HepG2 (cell line): ENCODE measurements around the gene TUBE1. TPM values are rescaled to one million over a fixed set of nuclear protein-coding genes. Genes with fewer than 3 reads are reported as not detected.

Source experiments
- ATAC-seq: fragments of 200-7000 bp; cut with Tn5 transposase; 3 replicates; pipeline ENCODE4 v1.9.1; 2020; ENCODE audit warnings: mild to moderate bottlenecking, moderate library complexity
- BruUV-seq: library from RNA; stranded (reverse); fragments of 400-500 nt; replicated peaks from 2 replicates; lab custom pipeline; 2021; lab: Mats Ljungman, UMichigan
- CTCF ChIA-PET: fragments of 300-600 bp; formaldehyde crosslinking; extraction: SDS; loops from one replicate; lab custom pipeline; 2021; ENCODE audit warnings: low total read pairs, inconsistent platforms, low intra/inter-chr PET ratio; lab: Yijun Ruan, JAX
- POLR2A ChIA-PET: fragments of 350-600 bp; sonication (Branson Sonifier 250); formaldehyde crosslinking; loops from one replicate; lab custom pipeline; 2020; ENCODE audit warnings: antibody characterized with exemption, inconsistent platforms; lab: Yijun Ruan, JAX
- DNase-seq: peaks from one replicate; pipeline ENCODE4 v3.0.0-alpha.2; 2015; ENCODE audit warnings: low spot score
- FAIRE-seq: peaks from 3 replicates; lab custom pipeline; 2011; peaks lifted over from hg19 to GRCh38; lab: Jason Lieb, UNC
- H2AFZ ChIP-seq: one replicate; pipeline ENCODE4 v1.6.1; 2011; ENCODE audit warnings: low read length, inconsistent platforms
- H3K27ac ChIP-seq: fragments of 300-600 bp; 3 replicates; pipeline ENCODE4 v1.8.0; 2011; ENCODE audit warnings: mixed run types, mild to moderate bottlenecking, mixed read lengths, low read length, inconsistent platforms; ENCODE audit not compliant: insufficient read depth; ENCODE audit errors: extremely low read length
- H3K27me3 ChIP-seq, 2 experiments: fragments of 200-600 bp in 1 of 2; 2 replicates in 1 of 2; 3 replicates in 1 of 2; pipeline versions ENCODE4 v1.6.0 to v1.8.0; 2011; ENCODE audit warnings: low read length in 2 of 2, mild to moderate bottlenecking in 2 of 2, moderate library complexity in 2 of 2, inconsistent platforms in 1 of 2; ENCODE audit not compliant: insufficient read depth in 2 of 2, control insufficient read depth in 1 of 2
- H3K36me3 ChIP-seq, 2 experiments: fragments of 200-600 bp in 1 of 2; replicated peaks in 1 of 2; 2 replicates in 1 of 2; 3 replicates in 1 of 2; pipeline versions ENCODE4 v1.5.1 to v1.8.0; 2011; ENCODE audit warnings: low read length in 2 of 2, inconsistent platforms in 1 of 2; ENCODE audit not compliant: insufficient read depth in 2 of 2, control insufficient read depth in 1 of 2
- H3K4me1 ChIP-seq: 2 replicates; pipeline ENCODE4 v1.5.1; 2012; ENCODE audit warnings: low read length, inconsistent platforms; ENCODE audit not compliant: insufficient read depth
- H3K4me2 ChIP-seq: 2 replicates; pipeline ENCODE4 v1.6.0; 2011; ENCODE audit warnings: low read depth, low read length, inconsistent platforms
- H3K4me3 ChIP-seq, 3 experiments: fragments of 200-600 bp in 1 of 3; sonication (generic), shearing (Covaris generic) in 1 of 3; replicated peaks in 1 of 3; 2 replicates each; pipeline ENCODE4 v1.5.1; 2011 to 2016; ENCODE audit warnings: low read length in 3 of 3, inconsistent platforms in 2 of 3, low read depth in 2 of 3, mild to moderate bottlenecking in 2 of 3, control low read depth in 1 of 3, mixed read lengths in 1 of 3; ENCODE audit not compliant: insufficient read depth in 1 of 3
- H3K79me2 ChIP-seq: one replicate; pipeline ENCODE4 v1.6.1; 2011; ENCODE audit warnings: low read length, inconsistent platforms; ENCODE audit not compliant: insufficient read depth
- H3K9ac ChIP-seq: 2 replicates; pipeline ENCODE4 v1.6.0; 2011; ENCODE audit warnings: mild to moderate bottlenecking, low read depth, low read length, inconsistent platforms; ENCODE audit not compliant: insufficient read depth
- H3K9me3 ChIP-seq: 2 replicates; pipeline ENCODE4 v1.5.1; 2012; ENCODE audit warnings: mild to moderate bottlenecking, low read length
- H4K20me1 ChIP-seq: 2 replicates; pipeline ENCODE4 v1.6.0; 2011; ENCODE audit warnings: inconsistent platforms, mild to moderate bottlenecking, low read length, moderate library complexity; ENCODE audit not compliant: insufficient read depth
- BCL6 ChIP-seq: IDR thresholded peaks from 2 replicates; pipeline ENCODE4 v1.6.1; 2016; ENCODE audit warnings: missing genetic modification reagents, missing compliant biosample characterization
- BCLAF1 ChIP-seq: fragments of 450-650 bp; IDR thresholded peaks from 2 replicates; pipeline ENCODE4 v1.6.1; 2017; ENCODE audit warnings: mild to moderate bottlenecking
- EP300 ChIP-seq, 3 experiments: sonication (generic) in 1 of 3; formaldehyde crosslinking in 1 of 3; IDR thresholded peaks; 2 replicates each; pipeline versions ENCODE4 v1.5.1 to v1.6.1; 2011 to 2020; ENCODE audit warnings: low read depth in 2 of 3, low read length in 2 of 3, borderline replicate concordance in 1 of 3, improper control_type of control experiment in 1 of 3, mild to moderate bottlenecking in 1 of 3, missing genetic modification reagents in 1 of 3, moderate library complexity in 1 of 3
- HDAC1 ChIP-seq: sonication (generic); formaldehyde crosslinking; IDR thresholded peaks from 2 replicates; pipeline ENCODE4 v1.5.1; 2020; ENCODE audit warnings: mild to moderate bottlenecking, missing genetic modification reagents
- IKZF1 ChIP-seq: fragments of 450-650 bp; IDR thresholded peaks from 2 replicates; pipeline ENCODE4 v1.7.1; 2016
- KDM5B ChIP-seq: sonication (generic); formaldehyde crosslinking; IDR thresholded peaks from 2 replicates; pipeline ENCODE4 v1.4.0; 2020; ENCODE audit warnings: missing genetic modification reagents, mild to moderate bottlenecking, borderline replicate concordance
- RXRB ChIP-seq: IDR thresholded peaks from 2 replicates; pipeline ENCODE4 v1.6.1; 2016; ENCODE audit warnings: borderline replicate concordance, missing genetic modification reagents, missing compliant biosample characterization
- SKI ChIP-seq: fragments of 450-650 bp; IDR thresholded peaks from one replicate; pipeline ENCODE4 v1.6.1; 2018; ENCODE audit warnings: mild to moderate bottlenecking; ENCODE audit not compliant: partially characterized antibody
- SOX5 ChIP-seq: IDR thresholded peaks from 2 replicates; pipeline ENCODE4 v1.6.1; 2016; ENCODE audit warnings: borderline replicate concordance
- ZFYVE20 ChIP-seq: sonication (generic); formaldehyde crosslinking; IDR thresholded peaks from 2 replicates; pipeline ENCODE4 v1.8.0; 2023; ENCODE audit warnings: low read depth, mild to moderate bottlenecking, moderate library complexity, missing genetic modification reagents, borderline replicate concordance
- ZNF256 ChIP-seq: sonication (generic); formaldehyde crosslinking; conservative IDR thresholded peaks from 2 replicates; pipeline ENCODE4 v1.4.0; 2020; ENCODE audit warnings: missing genetic modification reagents
- ZNF850 ChIP-seq: sonication (generic); formaldehyde crosslinking; conservative IDR thresholded peaks from 2 replicates; pipeline ENCODE4 v1.9.0; 2021; ENCODE audit warnings: mild to moderate bottlenecking, missing genetic modification reagents
- ZSCAN29 ChIP-seq: sonication (generic); formaldehyde crosslinking; conservative IDR thresholded peaks from 2 replicates; pipeline ENCODE4 v1.4.0; 2020; ENCODE audit warnings: mild to moderate bottlenecking, missing genetic modification reagents
- ZUFSP ChIP-seq: sonication (generic); formaldehyde crosslinking; IDR thresholded peaks from 2 replicates; pipeline ENCODE4 v1.9.0; 2021; ENCODE audit warnings: missing genetic modification reagents, mild to moderate bottlenecking, borderline replicate concordance
- WGBS: methylation state at CpG from one replicate; pipeline ENCODE4 v1.1.6; 2017; ENCODE audit warnings: low lambda C conversion rate; 5-methylcytosine and 5-hydroxymethylcytosine counted together
- in situ Hi-C: cut with HindIII; loops from 2 replicates; pipeline ENCODE4 v1.10.0; 2017; ENCODE audit warnings: low pct_unique_long_range_greater_than_20kb; ENCODE audit not compliant: extremely low pct_ligation_motif_present
- intact Hi-C: fragments of 100-400 bp; cut with micrococcal nuclease; formaldehyde crosslinking; loops from one replicate; pipeline ENCODE4 v1.10.0; 2022; ENCODE audit not compliant: unreplicated experiment
- polyA plus RNA-seq, 8 experiments: library from polyadenylated mRNA; depleted of rRNA in 3 of 8; stranded (reverse) in 7 of 8; unstranded in 1 of 8; fragments of >200 nt; fragmentation: Illumina TruSeq in 4 of 8; extraction: Trizol in 4 of 8; gene quantifications; 2 replicates each; pipeline versions ENCODE4 v1.2.1 to v1.2.3, GENCODE V29; 2011 to 2016; ENCODE audit warnings: low read depth in 4 of 8, missing spikeins in 1 of 8, mixed read lengths in 1 of 8; ENCODE audit not compliant: insufficient read depth in 1 of 8
- total RNA-seq, 5 experiments: library from RNA; depleted of rRNA; stranded (reverse); fragments of >200 nt; fragmentation: Illumina TruSeq; extraction: Trizol; gene quantifications; 2 replicates each; pipeline ENCODE4 v1.2.3, GENCODE V29; 2016; ENCODE audit warnings: low read depth in 1 of 5

Gene TUBE1
- total and polyA plus RNA-seq, 2 of the 13 experiments (the other 11 are each of a cell fraction or from before 2014, with no cell fraction given): 17.3 to 22.6 TPM

GRCh38 chr6:112123982-112124381 lies 36.7 kb upstream of the TUBE1 start:
- Histone ChIP-seq H3K4me3 (no peak overlapping the region), H3K4me1 (no peaks in the 10 kb centered on the region), H3K9me3 (no peaks in the 10 kb centered on the region), H2AFZ (no peak overlapping the region), H3K79me2 (no peaks in the 10 kb centered on the region), H4K20me1 (no peaks in the 10 kb centered on the region), H3K36me3 (no peaks in the 10 kb centered on the region), H3K27me3 (no peaks in the 10 kb centered on the region), H3K27ac (no peak overlapping the region), H3K4me2 (no peak overlapping the region), H3K9ac (no peak overlapping the region)
- in situ Hi-C loops: no loop called here
- TF ChIP-seq HDAC1 (CRISPR knock-in tag): no peak
- TF ChIP-seq SOX5 (CRISPR knock-in tag): no peak
- TF ChIP-seq EP300 (IDR thresholded peaks at IDR 0.05; ENCODE audit: low read depth in 2 of 2, low read length in 2 of 2): no peak
- TF ChIP-seq EP300 (CRISPR knock-in tag; IDR thresholded peaks at IDR 0.05; ENCODE audit: borderline replicate concordance): no peak
- no peak for TF ChIP-seq ZNF256 (CRISPR knock-in tag)
- no peak for TF ChIP-seq ZNF850 (CRISPR knock-in tag)
- no TSS peak for BruUV-seq
- ChIA-PET POLR2A (no interaction called here), CTCF (no interaction called here)
- no peak for FAIRE-seq
- WGBS: 5% methylated on average over 1 of the region's 1 CpG
- intact Hi-C loops: no loop called here
- DNase-seq: no peak
- ATAC-seq: no peak

- BruUV-seq: no TSS peak
- ChIA-PET POLR2A (no interaction called here), CTCF (no interaction called here)
- Histone ChIP-seq H3K79me2 (no peaks in the 10 kb centered on the region), H3K4me2 (no peak overlapping the region), H3K4me1 (no peaks in the 10 kb centered on the region), H3K4me3 (no peak overlapping the region), H2AFZ (no peak overlapping the region), H3K27me3 (no peaks in the 10 kb centered on the region), H3K27ac (no peak overlapping the region), H3K9ac (no peak overlapping the region), H3K36me3 (no peaks in the 10 kb centered on the region), H4K20me1 (no peaks in the 10 kb centered on the region), H3K9me3 (no peaks in the 10 kb centered on the region)
- FAIRE-seq (no peak), ATAC-seq (no peak), DNase-seq (no peak)
- in situ Hi-C loops (no loop called here), intact Hi-C loops (no loop called here)
- 0% methylated on average over 2 of the region's 2 CpGs for whole genome bisulfite sequencing
- TF ChIP-seq ZNF850 (CRISPR knock-in tag) (no peak), BCLAF1 (no peak), ZSCAN29 (no peak), BCL6 (no peak), RXRB (CRISPR knock-in tag) (no peak), ZFYVE20 (CRISPR knock-in tag) (no peak), IKZF1 (no peak), ZUFSP (CRISPR knock-in tag) (no peak), SKI (no peak), KDM5B (CRISPR knock-in tag) (no peak)
These were observed 35.5 kb upstream of the TUBE1 start for GRCh38 chr6:112122756-112123155.
